GM23338 (cell line): ENCODE measurements around the gene TRPM3. TPM values are rescaled to one million over a fixed set of nuclear protein-coding genes. Genes with fewer than 3 reads are reported as not detected.

Experiments
- ATAC-seq: fragments of 200-7000 bp; cut with Tn5 transposase; 3 replicates; pipeline ENCODE4 v1.9.1; 2020
- DNase-seq: peaks from one replicate; pipeline ENCODE4 v3.0.0-alpha.2; 2015; ENCODE audit warnings: low spot score
- H2AFZ ChIP-seq: fragments of 200-600 bp; sonication (generic); 2 replicates; pipeline ENCODE4 v1.8.0; 2016; ENCODE audit warnings: antibody characterized with exemption, mild to moderate bottlenecking, moderate library complexity
- H3F3A ChIP-seq: fragments of 200-600 bp; sonication (generic); replicated peaks from 2 replicates; pipeline ENCODE4 v1.8.0; 2017; ENCODE audit warnings: antibody characterized with exemption, mixed run types, low read depth
- H3K27ac ChIP-seq: fragments of 200-600 bp; sonication (generic); 2 replicates; pipeline ENCODE4 v1.6.1; 2016; ENCODE audit warnings: low read depth
- H3K27me3 ChIP-seq: fragments of 200-600 bp; sonication (generic); 2 replicates; pipeline ENCODE4 v1.8.0; 2016; ENCODE audit warnings: mild to moderate bottlenecking, mixed run types, moderate library complexity; ENCODE audit not compliant: insufficient read depth
- H3K36me3 ChIP-seq: fragments of 200-600 bp; sonication (generic); 2 replicates; pipeline ENCODE4 v1.8.0; 2016; ENCODE audit warnings: mild to moderate bottlenecking; ENCODE audit not compliant: insufficient read depth
- H3K4me1 ChIP-seq: fragments of 200-600 bp; sonication (generic); 2 replicates; pipeline ENCODE4 v1.8.0; 2016; ENCODE audit warnings: mild to moderate bottlenecking, moderate library complexity; ENCODE audit not compliant: insufficient read depth
- H3K4me2 ChIP-seq: fragments of 200-600 bp; sonication (generic); 2 replicates; pipeline ENCODE4 v1.7.1; 2017; ENCODE audit warnings: mixed run types
- H3K4me3 ChIP-seq: fragments of 200-600 bp; sonication (generic); 2 replicates; pipeline ENCODE4 v1.6.1; 2016; ENCODE audit warnings: mixed run types
- H3K79me2 ChIP-seq: fragments of 200-600 bp; sonication (generic); replicated peaks from 2 replicates; pipeline ENCODE4 v1.8.0; 2017; ENCODE audit warnings: mild to moderate bottlenecking; ENCODE audit not compliant: insufficient read depth
- H3K9me2 ChIP-seq: fragments of 200-600 bp; sonication (generic); 2 replicates; pipeline ENCODE4 v1.8.0; 2017; ENCODE audit not compliant: insufficient read depth
- H4K20me1 ChIP-seq: fragments of 200-600 bp; sonication (generic); replicated peaks from 2 replicates; pipeline ENCODE4 v1.8.0; 2017; ENCODE audit warnings: mild to moderate bottlenecking; ENCODE audit not compliant: insufficient read depth
- H3K27ac Mint-ChIP-seq: 2 replicates; pipeline ENCODE4 v1.8.0; 2020; ENCODE audit warnings: inconsistent platforms, mild to moderate bottlenecking, moderate library complexity, mixed read lengths
- H3K27me3 Mint-ChIP-seq: 3 replicates; pipeline ENCODE4 v1.8.0; 2022; ENCODE audit warnings: low read depth, mild to moderate bottlenecking, moderate library complexity, mixed read lengths, inconsistent platforms; ENCODE audit not compliant: insufficient read depth, poor library complexity
- H3K36me3 Mint-ChIP-seq: 3 replicates; pipeline ENCODE4 v1.8.0; 2021; ENCODE audit warnings: low read depth, mild to moderate bottlenecking, inconsistent platforms, moderate library complexity, mixed read lengths
- H3K4me1 Mint-ChIP-seq: 3 replicates; pipeline ENCODE4 v1.8.0; 2020; ENCODE audit warnings: mild to moderate bottlenecking, inconsistent platforms, mixed read lengths
- H3K4me3 Mint-ChIP-seq: 3 replicates; pipeline ENCODE4 v1.8.0; 2021; ENCODE audit warnings: moderate library complexity, mild to moderate bottlenecking, inconsistent platforms, mixed read lengths
- H3K9me3 Mint-ChIP-seq: 3 replicates; pipeline ENCODE4 v1.8.0; 2020; ENCODE audit warnings: moderate library complexity, mild to moderate bottlenecking, inconsistent platforms, mixed read lengths
- CREB1 ChIP-seq: fragments of 250-450 bp; sonication (Bioruptor Pico); IDR thresholded peaks from 2 replicates; pipeline ENCODE4 v1.5.0; 2020; ENCODE audit warnings: low read depth, mild to moderate bottlenecking, moderate library complexity
- EZH2 ChIP-seq: fragments of 200-600 bp; sonication (generic); IDR thresholded peaks from one replicate; pipeline ENCODE4 v1.8.0; 2017; ENCODE audit warnings: antibody characterized with exemption, mild to moderate bottlenecking, low read depth; ENCODE audit not compliant: unreplicated experiment
- JUNB ChIP-seq: IDR thresholded peaks from one replicate; pipeline ENCODE4 v1.6.1; 2016; ENCODE audit warnings: antibody characterized with exemption; ENCODE audit not compliant: unreplicated experiment
- REST ChIP-seq: IDR thresholded peaks from one replicate; pipeline ENCODE4 v1.6.1; 2018; ENCODE audit warnings: antibody characterized with exemption; ENCODE audit not compliant: unreplicated experiment
- STAT1 ChIP-seq: IDR thresholded peaks from one replicate; pipeline ENCODE4 v1.6.1; 2016; ENCODE audit warnings: antibody characterized with exemption; ENCODE audit not compliant: unreplicated experiment
- ZNF331 ChIP-seq: fragments of 250-450 bp; sonication (Bioruptor Pico); IDR thresholded peaks from 2 replicates; pipeline ENCODE4 v1.5.0; 2020; ENCODE audit warnings: low read depth, mild to moderate bottlenecking, moderate library complexity
- ZNF462 ChIP-seq: fragments of 250-450 bp; sonication (Bioruptor Pico); IDR thresholded peaks from 2 replicates; pipeline ENCODE4 v1.5.0; 2020; ENCODE audit warnings: mild to moderate bottlenecking, moderate library complexity
- polyA plus RNA-seq: library from polyadenylated mRNA; unstranded; fragments of >200 nt; fragmentation: Nextera tagmentation; extraction: Ambion mirVana; gene quantifications from 2 replicates; pipeline ENCODE4 v1.2.1, GENCODE V29; 2016
- total RNA-seq: library from RNA; depleted of rRNA; stranded (reverse); fragments of >200 nt; shearing (Covaris generic); gene quantifications from 2 replicates; pipeline ENCODE4 v1.2.3, GENCODE V29; 2014

TRPM3 gene
- total and polyA plus RNA-seq, 2 experiments from 2014 or later = 2.8 to 8.2 TPM

GRCh38 chr9:70901746-70902145 lies 219.7 kb downstream of the TRPM3 start (continued):
- TF ChIP-seq ZNF462 (no peak), JUNB (no peak), ZNF331 (no peak)

- Mint-ChIP-seq H3K4me3 (no peak overlapping the region), H3K36me3 (no peaks in the 10 kb centered on the region), H3K4me1 (peaks cover 11% of the 10 kb centered on the region), H3K27ac (no peak overlapping the region), H3K9me3 (no peaks in the 10 kb centered on the region), H3K27me3 (peaks cover 2% of the 10 kb centered on the region)
- H3K4me3 ChIP-seq = no peak overlapping the region
- DNase-seq = no peak
- no peak overlapping the region for H3K4me2 ChIP-seq
- no peak for TF ChIP-seq EZH2
- TF ChIP-seq STAT1 = no peak
- TF ChIP-seq CREB1 (CRISPR knock-in tag) = no peak
- no peak for TF ChIP-seq REST
- 0 out of 2 replicates have a peak, but pooled peaks cover 4% of the 10 kb centered on the region for H3K9me2 ChIP-seq
- H3K27ac ChIP-seq = no peak overlapping the region
- H3K79me2 ChIP-seq = no peaks in the 10 kb centered on the region
- no peaks in the 10 kb centered on the region for H3K36me3 ChIP-seq
- ATAC-seq = no peak
- H3K27me3 ChIP-seq = no peaks in the 10 kb centered on the region
- no peaks in the 10 kb centered on the region for H3F3A ChIP-seq
- no peak overlapping the region for H2AFZ ChIP-seq
- H4K20me1 ChIP-seq = no peaks in the 10 kb centered on the region
- peaks cover 16% of the 10 kb centered on the region for H3K4me1 ChIP-seq
Observed at GRCh38 chr9:70901013-70901412, 220.4 kb downstream of the TRPM3 start.
